HG03575 (cell line): ENCODE measurements around the gene SLC15A1.

Experiments
- ATAC-seq: cut with Tn5 transposase; IDR thresholded peaks from one replicate; pipeline ENCODE4 v1.9.1; 2021; ENCODE audit not compliant: unreplicated experiment, insufficient number of reproducible peaks, low FRiP score; ENCODE audit errors: extremely low read depth

Gene SLC15A1

GRCh38 chr13:98783856-98784478 is 31.5 kb upstream of the SLC15A1 start:
- no peak for ATAC-seq

GRCh38 chr13:98782654-98783053 is 30.2 kb upstream of the SLC15A1 start:
- no peak for ATAC-seq

- no peak for ATAC-seq
Measured at GRCh38 chr13:98781905-98782304, 29.4 kb upstream of the SLC15A1 start.

- no peak for ATAC-seq
Measured at GRCh38 chr13:98781470-98781869, 29.0 kb upstream of the SLC15A1 start.

GRCh38 chr13:98781045-98781444 is 28.6 kb upstream of the SLC15A1 start:
- no peak for ATAC-seq

GRCh38 chr13:98780451-98780850 is 28.0 kb upstream of the SLC15A1 start:
- no peak for ATAC-seq

- no peak for ATAC-seq
Measured at GRCh38 chr13:98779695-98780094, 27.2 kb upstream of the SLC15A1 start.

- ATAC-seq: no peak
Measured at GRCh38 chr13:98778749-98779148, 26.3 kb upstream of the SLC15A1 start.

GRCh38 chr13:98776644-98777043 is 24.2 kb upstream of the SLC15A1 start:
- no peak for ATAC-seq

GRCh38 chr13:98775844-98776598 is 23.5 kb upstream of the SLC15A1 start:
- no peak for ATAC-seq

- no peak for ATAC-seq
Measured at GRCh38 chr13:98775386-98775785, 22.9 kb upstream of the SLC15A1 start.

- no peak for ATAC-seq
Measured at GRCh38 chr13:98774776-98775175, 22.3 kb upstream of the SLC15A1 start.

GRCh38 chr13:98773921-98774320 is 21.4 kb upstream of the SLC15A1 start:
- no peak for ATAC-seq

GRCh38 chr13:98772794-98773452 is 20.5 kb upstream of the SLC15A1 start:
- no peak for ATAC-seq

GRCh38 chr13:98771838-98772611 is 19.6 kb upstream of the SLC15A1 start:
- no peak for ATAC-seq

- no peak for ATAC-seq
Measured at GRCh38 chr13:98769736-98770135, 17.3 kb upstream of the SLC15A1 start.

- no peak for ATAC-seq
Measured at GRCh38 chr13:98768522-98768921, 16.1 kb upstream of the SLC15A1 start.

- ATAC-seq: no peak
Measured at GRCh38 chr13:98766697-98767096, 14.2 kb upstream of the SLC15A1 start.

GRCh38 chr13:98765996-98766519 is 13.6 kb upstream of the SLC15A1 start:
- no peak for ATAC-seq
